ENCODE measurements around the gene GARNL3.

Gene GARNL3

GRCh38 chr9:127285965-127286364 is 21.4 kb downstream of the GARNL3 start:
- no peak overlapping the region for H3K4me3 ChIP-seq (ENCODE audit: control insufficient read depth in 1 of 7, extremely low read depth in 1 of 7, insufficient read depth in 4 of 7, low read depth in 2 of 7, low read length in 6 of 7)
- H3K27me3 ChIP-seq (replicated peaks in 2 of 5; ENCODE audit: control insufficient read depth in 4 of 5, insufficient read depth in 5 of 5, low read length in 4 of 5): no peaks in the 10 kb centered on the region
- CTCF ChIA-PET: no interaction called here

DNA sequence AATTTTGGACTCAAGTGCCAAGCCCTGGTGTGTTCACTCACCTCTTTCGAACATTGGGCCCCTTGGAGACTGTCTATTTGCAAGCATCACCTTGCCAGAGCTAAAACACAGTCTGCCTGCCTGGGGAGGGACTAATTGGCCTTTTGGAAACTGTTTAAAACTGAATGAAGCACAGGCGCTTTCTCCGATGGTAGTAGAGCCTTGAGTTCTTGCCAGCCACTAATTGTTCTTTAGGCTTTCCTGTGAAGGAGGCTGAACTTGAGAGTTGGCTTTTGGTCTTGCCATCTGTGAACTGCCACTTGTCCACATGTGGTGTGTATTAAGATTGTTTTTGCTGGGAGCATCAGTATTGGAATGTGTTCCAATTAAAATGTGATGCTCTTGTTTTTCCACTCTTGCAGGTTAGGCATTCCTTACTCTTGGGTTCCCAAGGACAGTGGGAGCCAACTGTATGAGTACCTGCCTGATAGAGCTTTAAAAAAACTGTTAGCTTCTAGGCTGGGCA is 26.0 kb downstream of the GARNL3 start:
- H3K27me3 ChIP-seq (replicated peaks in 2 of 5; ENCODE audit: control insufficient read depth in 4 of 5, insufficient read depth in 5 of 5, low read length in 4 of 5): peaks cover 0 to 2% (median 0%) of the 10 kb centered on the region in 5 experiments
- H3K36me3 ChIP-seq (ENCODE audit: control insufficient read depth in 4 of 4, insufficient read depth in 4 of 4, low read length in 3 of 4): no peaks in the 10 kb centered on the region
- ChIA-PET POLR2A (interaction anchor here (0.6 kb wide), 1 partner anchor 52 kb away, joined by 3 read pairs; no protein-coding TSS in a partner anchor), CTCF (no interaction called here)
- no peak for DNase-seq
- 97% methylated on average over 3 of the region's 3 CpGs for WGBS (ENCODE audit: insufficient coverage)
- peaks cover 0 to 7% (median 0%) of the 10 kb centered on the region in 4 experiments for H3K4me1 ChIP-seq (ENCODE audit: control extremely low read depth in 1 of 4, control insufficient read depth in 4 of 4, insufficient read depth in 4 of 4, low read length in 3 of 4)
- no peak overlapping the region for H3K4me3 ChIP-seq (ENCODE audit: control insufficient read depth in 1 of 7, extremely low read depth in 1 of 7, insufficient read depth in 4 of 7, low read depth in 2 of 7, low read length in 6 of 7)
- no peaks in the 10 kb centered on the region for H3K9me3 ChIP-seq (ENCODE audit: control extremely low read depth in 1 of 5, control insufficient read depth in 4 of 5, insufficient read depth in 2 of 5, low read depth in 1 of 5, low read length in 4 of 5)
- no peak overlapping the region for H3K27ac ChIP-seq (ENCODE audit: insufficient read depth in 1 of 2, low read depth in 1 of 2, low read length in 2 of 2, poor library complexity in 1 of 2, severe bottlenecking in 2 of 2)

More at GRCh38 chr9:127285965-127286364, 21.4 kb downstream of the GARNL3 start:
- POLR2A ChIA-PET: no interaction called here
- no peaks in the 10 kb centered on the region for H3K9me3 ChIP-seq (ENCODE audit: control extremely low read depth in 1 of 5, control insufficient read depth in 4 of 5, insufficient read depth in 2 of 5, low read depth in 1 of 5, low read length in 4 of 5)
- no peak overlapping the region for H3K27ac ChIP-seq (ENCODE audit: insufficient read depth in 1 of 2, low read depth in 1 of 2, low read length in 2 of 2, poor library complexity in 1 of 2, severe bottlenecking in 2 of 2)
- DNase-seq: no peak
- no peaks in the 10 kb centered on the region for H3K4me1 ChIP-seq (ENCODE audit: control extremely low read depth in 1 of 4, control insufficient read depth in 4 of 4, insufficient read depth in 4 of 4, low read length in 3 of 4)
- H3K36me3 ChIP-seq (ENCODE audit: control insufficient read depth in 4 of 4, insufficient read depth in 4 of 4, low read length in 3 of 4): no peaks in the 10 kb centered on the region

GRCh38 chr9:127291246-127291778 is 26.7 kb downstream of the GARNL3 start:
- H3K4me3 ChIP-seq (ENCODE audit: control insufficient read depth in 1 of 7, extremely low read depth in 1 of 7, insufficient read depth in 4 of 7, low read depth in 2 of 7, low read length in 6 of 7): no peak overlapping the region
- H3K4me1 ChIP-seq (ENCODE audit: control extremely low read depth in 1 of 4, control insufficient read depth in 4 of 4, insufficient read depth in 4 of 4, low read length in 3 of 4): peaks cover 0 to 7% (median 0%) of the 10 kb centered on the region in 4 experiments
- no peaks in the 10 kb centered on the region for H3K9me3 ChIP-seq (ENCODE audit: control extremely low read depth in 1 of 5, control insufficient read depth in 4 of 5, insufficient read depth in 2 of 5, low read depth in 1 of 5, low read length in 4 of 5)
- POLR2A ChIA-PET: interaction anchor here (1.0 kb wide), 1 partner anchor 25 kb away, joined by 3 read pairs; no protein-coding TSS in a partner anchor
- CTCF ChIA-PET: interaction anchor here (0.7 to 1.0 kb wide), 2 partner anchors 20 to 59 kb away, joined by 4 to 6 read pairs; no protein-coding TSS in a partner anchor
- H3K27ac ChIP-seq (ENCODE audit: insufficient read depth in 1 of 2, low read depth in 1 of 2, low read length in 2 of 2, poor library complexity in 1 of 2, severe bottlenecking in 2 of 2): no peak overlapping the region
- peaks cover 0 to 2% (median 0%) of the 10 kb centered on the region in 5 experiments for H3K27me3 ChIP-seq (replicated peaks in 2 of 5; ENCODE audit: control insufficient read depth in 4 of 5, insufficient read depth in 5 of 5, low read length in 4 of 5)
- no peak for DNase-seq
- 97% methylated on average over 3 of the region's 4 CpGs for WGBS (ENCODE audit: insufficient coverage)
- no peaks in the 10 kb centered on the region for H3K36me3 ChIP-seq (ENCODE audit: control insufficient read depth in 4 of 4, insufficient read depth in 4 of 4, low read length in 3 of 4)

GRCh38 chr9:127292415-127292814 is 27.8 kb downstream of the GARNL3 start:
- H3K9me3 ChIP-seq (ENCODE audit: control extremely low read depth in 1 of 5, control insufficient read depth in 4 of 5, insufficient read depth in 2 of 5, low read depth in 1 of 5, low read length in 4 of 5): no peaks in the 10 kb centered on the region
- CTCF ChIA-PET: no interaction called here
- POLR2A ChIA-PET: no interaction called here
- peaks cover 0 to 7% (median 0%) of the 10 kb centered on the region in 4 experiments for H3K4me1 ChIP-seq (ENCODE audit: control extremely low read depth in 1 of 4, control insufficient read depth in 4 of 4, insufficient read depth in 4 of 4, low read length in 3 of 4)
- 89% methylated on average over 4 of the region's 4 CpGs for WGBS (ENCODE audit: insufficient coverage)
- no peak overlapping the region for H3K4me3 ChIP-seq (ENCODE audit: control insufficient read depth in 1 of 7, extremely low read depth in 1 of 7, insufficient read depth in 4 of 7, low read depth in 2 of 7, low read length in 6 of 7)
- no peak overlapping the region for H3K27ac ChIP-seq (ENCODE audit: insufficient read depth in 1 of 2, low read depth in 1 of 2, low read length in 2 of 2, poor library complexity in 1 of 2, severe bottlenecking in 2 of 2)
- no peak for DNase-seq
- H3K27me3 ChIP-seq (replicated peaks in 2 of 5; ENCODE audit: control insufficient read depth in 4 of 5, insufficient read depth in 5 of 5, low read length in 4 of 5): peaks cover 0 to 2% (median 0%) of the 10 kb centered on the region in 5 experiments
- no peaks in the 10 kb centered on the region for H3K36me3 ChIP-seq (ENCODE audit: control insufficient read depth in 4 of 4, insufficient read depth in 4 of 4, low read length in 3 of 4)

GRCh38 chr9:127293328-127293727 is 28.8 kb downstream of the GARNL3 start:
- DNase-seq: no peak
- ChIA-PET POLR2A (no interaction called here), CTCF (no interaction called here)
- H3K27me3 ChIP-seq (replicated peaks in 2 of 5; ENCODE audit: control insufficient read depth in 4 of 5, insufficient read depth in 5 of 5, low read length in 4 of 5): peaks cover 0 to 2% (median 0%) of the 10 kb centered on the region in 5 experiments
- no peaks in the 10 kb centered on the region for H3K9me3 ChIP-seq (ENCODE audit: control extremely low read depth in 1 of 5, control insufficient read depth in 4 of 5, insufficient read depth in 2 of 5, low read depth in 1 of 5, low read length in 4 of 5)
- H3K4me1 ChIP-seq (ENCODE audit: control extremely low read depth in 1 of 4, control insufficient read depth in 4 of 4, insufficient read depth in 4 of 4, low read length in 3 of 4): peaks cover 0 to 7% (median 0%) of the 10 kb centered on the region in 4 experiments
- 90% methylated on average over 4 of the region's 5 CpGs for WGBS (ENCODE audit: insufficient coverage)
- no peaks in the 10 kb centered on the region for H3K36me3 ChIP-seq (ENCODE audit: control insufficient read depth in 4 of 4, insufficient read depth in 4 of 4, low read length in 3 of 4)
- no peak overlapping the region for H3K27ac ChIP-seq (ENCODE audit: insufficient read depth in 1 of 2, low read depth in 1 of 2, low read length in 2 of 2, poor library complexity in 1 of 2, severe bottlenecking in 2 of 2)
- no peak overlapping the region for H3K4me3 ChIP-seq (ENCODE audit: control insufficient read depth in 1 of 7, extremely low read depth in 1 of 7, insufficient read depth in 4 of 7, low read depth in 2 of 7, low read length in 6 of 7)

- peak in 2 of 3 donors; percentile 14 to 23 for DNase-seq
- Histone ChIP-seq H3K4me3 (ENCODE audit: control insufficient read depth in 1 of 7, extremely low read depth in 1 of 7, insufficient read depth in 4 of 7, low read depth in 2 of 7, low read length in 6 of 7) (no peak overlapping the region), H3K27me3 (replicated peaks in 2 of 5; ENCODE audit: control insufficient read depth in 4 of 5, insufficient read depth in 5 of 5, low read length in 4 of 5) (peaks cover 0 to 2% (median 0%) of the 10 kb centered on the region in 5 experiments), H3K4me1 (ENCODE audit: control extremely low read depth in 1 of 4, control insufficient read depth in 4 of 4, insufficient read depth in 4 of 4, low read length in 3 of 4) (peaks cover 0 to 7% (median 0%) of the 10 kb centered on the region in 4 experiments), H3K9me3 (ENCODE audit: control extremely low read depth in 1 of 5, control insufficient read depth in 4 of 5, insufficient read depth in 2 of 5, low read depth in 1 of 5, low read length in 4 of 5) (no peaks in the 10 kb centered on the region), H3K27ac (ENCODE audit: insufficient read depth in 1 of 2, low read depth in 1 of 2, low read length in 2 of 2, poor library complexity in 1 of 2, severe bottlenecking in 2 of 2) (no peak overlapping the region), H3K36me3 (ENCODE audit: control insufficient read depth in 4 of 4, insufficient read depth in 4 of 4, low read length in 3 of 4) (no peaks in the 10 kb centered on the region)
- CTCF ChIA-PET: interaction anchor here (1.3 kb wide), 1 partner anchor 16 kb away, joined by 3 read pairs; no protein-coding TSS in a partner anchor
- WGBS (ENCODE audit: insufficient coverage): no CpG with 5 or more reads among the region's 1 CpG
- POLR2A ChIA-PET: no interaction called here
Observed at GRCh38 chr9:127293767-127294166, 29.2 kb downstream of the GARNL3 start.

DNA sequence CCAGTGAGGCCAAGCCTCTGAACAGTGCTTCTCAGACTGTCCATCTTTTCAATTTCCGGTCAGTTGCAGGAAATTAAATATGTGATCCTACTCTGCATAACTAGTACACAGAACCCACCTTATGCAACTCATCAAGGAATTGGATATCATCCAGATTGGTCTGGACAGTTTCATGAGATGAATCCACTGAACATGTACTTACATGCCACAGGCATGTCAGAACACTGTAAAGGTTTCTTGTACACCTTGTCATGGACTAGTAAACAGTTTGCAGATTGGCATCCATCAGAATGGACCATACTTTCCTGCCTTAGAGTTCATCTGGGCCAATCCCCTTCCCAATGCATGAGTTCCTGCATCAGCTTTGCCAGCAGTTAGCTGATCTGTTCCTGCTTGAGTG is 30.4 kb downstream of the GARNL3 start:
- 71% methylated on average over 1 of the region's 1 CpG for WGBS (ENCODE audit: insufficient coverage)
- ChIA-PET POLR2A (no interaction called here), CTCF (interaction anchor here (0.7 to 1.3 kb wide), 2 partner anchors 14 to 22 kb away, joined by 3 read pairs; no protein-coding TSS in a partner anchor)
- H3K4me1 ChIP-seq (ENCODE audit: control extremely low read depth in 1 of 4, control insufficient read depth in 4 of 4, insufficient read depth in 4 of 4, low read length in 3 of 4): peaks cover 0 to 7% (median 0%) of the 10 kb centered on the region in 4 experiments
- no peaks in the 10 kb centered on the region for H3K9me3 ChIP-seq (ENCODE audit: control extremely low read depth in 1 of 5, control insufficient read depth in 4 of 5, insufficient read depth in 2 of 5, low read depth in 1 of 5, low read length in 4 of 5)
- no peak overlapping the region for H3K4me3 ChIP-seq (ENCODE audit: control insufficient read depth in 1 of 7, extremely low read depth in 1 of 7, insufficient read depth in 4 of 7, low read depth in 2 of 7, low read length in 6 of 7)
- H3K36me3 ChIP-seq (ENCODE audit: control insufficient read depth in 4 of 4, insufficient read depth in 4 of 4, low read length in 3 of 4): no peaks in the 10 kb centered on the region
- H3K27ac ChIP-seq (ENCODE audit: insufficient read depth in 1 of 2, low read depth in 1 of 2, low read length in 2 of 2, poor library complexity in 1 of 2, severe bottlenecking in 2 of 2): no peak overlapping the region
- DNase-seq: no peak
- peaks cover 0 to 2% (median 0%) of the 10 kb centered on the region in 5 experiments for H3K27me3 ChIP-seq (replicated peaks in 2 of 5; ENCODE audit: control insufficient read depth in 4 of 5, insufficient read depth in 5 of 5, low read length in 4 of 5)
